MM.1S (cell line): Measurements from ENCODE around the gene PDE1A.

Experiments used
- DNase-seq: peaks from one replicate; pipeline ENCODE4 v3.0.0-alpha.2; 2015
- H2AFZ ChIP-seq: fragments of 300-600 bp; sonication (generic); 2 replicates; pipeline ENCODE4 v1.6.0; 2016; ENCODE audit warnings: antibody characterized with exemption, low read length
- H3F3A ChIP-seq: fragments of 300-600 bp; sonication (generic); 2 replicates; pipeline ENCODE4 v1.6.1; 2016; ENCODE audit warnings: mild to moderate bottlenecking, antibody characterized with exemption, low read length, moderate library complexity, mixed read lengths; ENCODE audit not compliant: insufficient read depth
- H3K27ac ChIP-seq: fragments of 300-600 bp; sonication (generic); 2 replicates; pipeline ENCODE4 v1.5.1; 2016; ENCODE audit warnings: mild to moderate bottlenecking, low read length
- H3K27me3 ChIP-seq: fragments of 300-600 bp; sonication (generic); replicated peaks from 2 replicates; pipeline ENCODE4 v1.6.0; 2016; ENCODE audit warnings: low read length; ENCODE audit not compliant: insufficient read depth
- H3K36me3 ChIP-seq: fragments of 300-600 bp; sonication (generic); replicated peaks from 2 replicates; pipeline ENCODE4 v1.6.1; 2016; ENCODE audit warnings: mild to moderate bottlenecking, low read length, mixed read lengths; ENCODE audit not compliant: insufficient read depth
- H3K4me1 ChIP-seq: fragments of 300-600 bp; sonication (generic); 2 replicates; pipeline ENCODE4 v1.6.1; 2016; ENCODE audit warnings: low read length, mixed read lengths
- H3K4me2 ChIP-seq: fragments of 300-600 bp; sonication (generic); 2 replicates; pipeline ENCODE4 v1.6.0; 2016; ENCODE audit warnings: low read depth, low read length
- H3K4me3 ChIP-seq: fragments of 300-600 bp; sonication (generic); 2 replicates; pipeline ENCODE4 v1.5.1; 2016; ENCODE audit warnings: low read length, mixed read lengths
- H3K79me2 ChIP-seq: fragments of 300-600 bp; sonication (generic); 2 replicates; pipeline ENCODE4 v1.6.1; 2016; ENCODE audit warnings: mixed run types, low read length, mixed read lengths
- H3K9ac ChIP-seq: fragments of 300-600 bp; sonication (generic); 2 replicates; pipeline ENCODE4 v1.6.1; 2016; ENCODE audit warnings: low read length, mixed read lengths
- H3K9me2 ChIP-seq: fragments of 300-600 bp; sonication (generic); replicated peaks from 2 replicates; pipeline ENCODE4 v1.6.1; 2016; ENCODE audit warnings: mild to moderate bottlenecking, low read length, mixed read lengths; ENCODE audit not compliant: insufficient read depth
- H3K9me3 ChIP-seq: fragments of 300-600 bp; sonication (generic); replicated peaks from 2 replicates; pipeline ENCODE4 v1.6.1; 2016; ENCODE audit warnings: mild to moderate bottlenecking, low read length, mixed read lengths; ENCODE audit not compliant: insufficient read depth
- H4K20me1 ChIP-seq: fragments of 300-600 bp; sonication (generic); 2 replicates; pipeline ENCODE4 v1.6.1; 2016; ENCODE audit warnings: mild to moderate bottlenecking, low read length, moderate library complexity, mixed read lengths; ENCODE audit not compliant: insufficient read depth
- CTCF ChIP-seq: fragments of 300-600 bp; sonication (generic); IDR thresholded peaks from 2 replicates; pipeline ENCODE4 v1.5.1; 2016; ENCODE audit warnings: antibody characterized with exemption, low read length, mixed read lengths
- EZH2 ChIP-seq: fragments of 300-600 bp; sonication (generic); optimal IDR thresholded peaks from 2 replicates; pipeline ENCODE3; 2017; ENCODE audit warnings: low read depth, mild to moderate bottlenecking, antibody characterized with exemption, low read length, mixed read lengths
- EZH2phosphoT487 ChIP-seq: fragments of 300-600 bp; sonication (generic); IDR thresholded peaks from 2 replicates; pipeline ENCODE4 v1.6.1; 2018; ENCODE audit warnings: antibody characterized with exemption, low read length

PDE1A gene

DNA sequence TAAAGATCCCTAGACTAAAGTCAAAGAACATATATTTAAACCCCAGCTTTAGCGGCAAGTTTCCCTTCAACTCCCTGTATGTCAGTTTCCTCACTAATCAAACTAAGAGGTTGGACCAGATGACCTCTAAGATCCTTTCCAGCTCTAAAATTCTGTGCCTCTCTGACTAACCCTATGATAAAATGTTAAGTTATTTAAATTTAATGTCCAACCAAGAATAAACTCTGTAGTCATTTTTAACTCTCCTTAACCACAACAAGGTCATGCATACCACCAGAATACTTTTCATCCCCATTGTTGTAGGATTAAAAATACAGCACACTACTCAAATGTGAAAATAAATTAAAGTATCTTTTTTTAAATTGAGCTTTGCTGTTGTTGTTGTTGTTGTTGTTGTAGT, 5.2 kb upstream of the PDE1A start:
- no peak overlapping the region for H3K4me3 ChIP-seq
- no peaks in the 10 kb centered on the region for H3K36me3 ChIP-seq
- no peaks in the 10 kb centered on the region for H4K20me1 ChIP-seq
- H3K4me2 ChIP-seq, result no peak overlapping the region
- H2AFZ ChIP-seq, result no peak overlapping the region
- no peaks in the 10 kb centered on the region for H3K27me3 ChIP-seq
- TF ChIP-seq CTCF (no peak), EZH2 (no peak), EZH2phosphoT487 (no peak)
- DNase-seq, result no peak
- no peak overlapping the region for H3K27ac ChIP-seq
- no peaks in the 10 kb centered on the region for H3F3A ChIP-seq
- no peaks in the 10 kb centered on the region for H3K4me1 ChIP-seq
- H3K9me3 ChIP-seq, result no peaks in the 10 kb centered on the region
- no peaks in the 10 kb centered on the region for H3K9me2 ChIP-seq
- no peaks in the 10 kb centered on the region for H3K79me2 ChIP-seq
- no peak overlapping the region for H3K9ac ChIP-seq

- no peaks in the 10 kb centered on the region for H4K20me1 ChIP-seq
- H3K27ac ChIP-seq, result no peak overlapping the region
- H2AFZ ChIP-seq, result no peak overlapping the region
- H3K9ac ChIP-seq, result no peak overlapping the region
- no peaks in the 10 kb centered on the region for H3K9me3 ChIP-seq
- H3F3A ChIP-seq, result no peaks in the 10 kb centered on the region
- H3K27me3 ChIP-seq, result no peaks in the 10 kb centered on the region
- no peaks in the 10 kb centered on the region for H3K4me1 ChIP-seq
- no peak for DNase-seq
- no peak overlapping the region for H3K4me2 ChIP-seq
- no peaks in the 10 kb centered on the region for H3K36me3 ChIP-seq
- H3K79me2 ChIP-seq, result no peaks in the 10 kb centered on the region
- TF ChIP-seq CTCF (no peak), EZH2 (no peak), EZH2phosphoT487 (no peak)
- H3K4me3 ChIP-seq, result no peak overlapping the region
- no peaks in the 10 kb centered on the region for H3K9me2 ChIP-seq
Observed at GRCh38 chr2:182428476-182428875, 1.6 kb upstream of the PDE1A start.

- H3K36me3 ChIP-seq, result no peaks in the 10 kb centered on the region
Observed at GRCh38 chr2:182426082-182426917, 536 bp downstream of the PDE1A start.

More at GRCh38 chr2:182426082-182426917, 536 bp downstream of the PDE1A start:
- Histone ChIP-seq H3K9me3 (no peaks in the 10 kb centered on the region), H3K9me2 (no peaks in the 10 kb centered on the region), H3K9ac (no peak overlapping the region), H2AFZ (no peak overlapping the region), H3K27me3 (no peaks in the 10 kb centered on the region), H3K4me1 (no peaks in the 10 kb centered on the region), H3K79me2 (no peaks in the 10 kb centered on the region), H3K27ac (no peak overlapping the region), H4K20me1 (no peaks in the 10 kb centered on the region), H3K4me3 (no peak overlapping the region), H3F3A (no peaks in the 10 kb centered on the region), H3K4me2 (no peak overlapping the region)
- TF ChIP-seq EZH2phosphoT487 (no peak), EZH2 (no peak), CTCF (no peak)
- DNase-seq, result no peak
